AG10803 (cell line): Measurements from ENCODE around the gene GAPVD1.
"Not testable (repeated sequence)": the region's sequence is repeated elsewhere in the genome, so short reads cannot be mapped to it uniquely, and the experiment has no call there.

Source experiments
- DNase-seq: peaks from one replicate; pipeline ENCODE4 v3.0.0; 2010; ENCODE audit warnings: low read depth
- H3K4me3 ChIP-seq: 2 replicates; pipeline ENCODE4 v1.5.1; 2011; ENCODE audit warnings: mild to moderate bottlenecking, low read length, control low read depth
- CTCF ChIP-seq: conservative IDR thresholded peaks from 2 replicates; pipeline ENCODE4 v1.5.1; 2011; ENCODE audit warnings: mild to moderate bottlenecking, low read length, control low read depth, inconsistent platforms

The GAPVD1 gene

DNA sequence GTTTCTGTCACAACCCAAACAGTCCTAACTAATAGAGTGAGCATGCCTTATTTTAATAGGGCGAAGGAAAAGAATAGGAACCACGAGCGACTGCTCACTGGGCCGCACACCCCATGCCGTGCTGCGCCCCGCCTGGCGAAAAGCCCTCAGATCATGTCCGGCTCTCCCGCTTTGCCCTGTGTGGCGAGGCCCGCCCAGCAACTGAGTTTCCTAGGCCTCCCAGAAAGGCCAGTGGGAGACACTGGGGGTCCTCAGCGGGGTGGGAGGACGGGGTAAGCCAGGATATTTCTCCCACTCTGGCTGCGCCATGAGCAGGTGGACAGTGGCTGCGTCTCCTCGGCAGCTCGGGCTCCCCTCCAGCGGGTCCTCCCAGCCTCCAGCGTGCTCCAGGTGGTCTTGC is 138.0 kb downstream of the GAPVD1 start:
- no peak for DNase-seq
- no peak for TF ChIP-seq CTCF
- no peak overlapping the region for H3K4me3 ChIP-seq

DNA sequence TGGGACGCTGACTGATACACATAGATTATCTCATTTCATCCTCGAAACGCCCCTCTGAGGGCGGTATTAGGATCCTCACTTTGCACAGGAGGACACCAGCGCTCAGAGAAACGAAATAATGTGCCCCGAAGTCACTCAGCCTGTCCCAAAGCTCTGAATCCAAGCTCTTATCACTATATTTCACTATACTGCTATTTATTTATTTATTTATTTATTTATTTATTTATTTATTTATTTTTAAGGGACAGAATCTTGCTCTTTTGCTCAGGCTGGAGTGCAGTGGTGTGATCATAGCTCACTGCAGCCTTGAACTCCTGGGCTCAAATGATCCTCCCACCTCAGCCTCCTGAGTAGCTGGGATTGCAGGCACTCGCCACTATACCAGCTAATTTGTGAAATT is 138.6 kb downstream of the GAPVD1 start:
- DNase-seq: not testable (repeated sequence)

GRCh38 chr9:125400725-125401716 is 139.4 kb downstream of the GAPVD1 start:
- no peak for DNase-seq
- H3K4me3 ChIP-seq: no peak overlapping the region
- no peak for TF ChIP-seq CTCF

More for the DNA sequence above, 138.6 kb downstream of the GAPVD1 start:
- not testable (repeated sequence) for H3K4me3 ChIP-seq

GRCh38 chr9:125404733-125405132 is 143.1 kb downstream of the GAPVD1 start:
- DNase-seq: no peak
- no peak for TF ChIP-seq CTCF

GRCh38 chr9:125405938-125406809 is 144.5 kb downstream of the GAPVD1 start:
- no peak overlapping the region for H3K4me3 ChIP-seq
- no peak for TF ChIP-seq CTCF
- DNase-seq: peak; percentile 17

More at GRCh38 chr9:125404733-125405132, 143.1 kb downstream of the GAPVD1 start:
- no peak overlapping the region for H3K4me3 ChIP-seq

DNA sequence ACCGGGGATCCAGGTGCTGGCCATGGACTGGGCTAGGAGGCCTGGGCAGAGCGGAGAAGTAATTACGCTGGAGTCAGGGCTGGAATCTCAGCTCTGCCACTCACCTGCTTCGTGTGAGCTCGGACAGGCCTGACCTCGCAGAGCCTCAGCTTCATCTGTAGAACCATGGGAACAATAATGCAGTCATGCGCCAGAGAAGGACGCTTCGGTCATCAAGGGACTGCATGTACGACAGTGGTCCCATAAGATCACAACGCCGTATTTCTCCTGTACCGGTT is 145.1 kb downstream of the GAPVD1 start:
- H3K4me3 ChIP-seq: no peak overlapping the region
- no peak for DNase-seq
- no peak for TF ChIP-seq CTCF

DNA sequence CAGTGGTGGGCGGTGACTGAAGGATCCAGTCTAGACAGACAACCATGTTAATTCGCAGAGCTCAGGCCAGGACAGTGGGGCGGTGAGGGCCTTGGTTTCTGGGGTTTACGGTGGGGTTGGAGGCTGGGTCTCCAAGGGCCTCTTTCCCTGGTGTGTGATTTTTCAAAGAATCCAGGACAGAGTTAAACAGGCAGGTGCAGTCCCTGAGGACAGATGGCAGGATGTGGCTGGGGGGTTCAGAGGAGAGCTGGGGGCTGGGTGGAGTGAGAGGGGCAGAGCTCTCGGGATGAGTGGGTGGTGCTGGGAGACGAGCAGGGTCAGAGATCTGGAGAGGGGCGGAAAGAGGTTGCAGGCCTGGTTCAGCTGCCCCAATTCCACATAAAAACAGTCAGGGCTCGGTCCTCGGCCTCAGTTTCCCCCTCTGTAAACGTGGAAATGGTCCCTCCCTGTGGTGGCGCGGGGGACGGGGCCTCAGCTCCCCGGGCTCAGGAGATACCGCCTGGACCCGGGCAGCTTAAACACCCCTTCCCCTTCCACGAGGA is 145.9 kb downstream of the GAPVD1 start:
- peak overlapping the region; percentile 66 for H3K4me3 ChIP-seq
- TF ChIP-seq CTCF: no peak
- DNase-seq: no peak
